DOHH2 (cell line): ENCODE measurements around the gene IL34.
"Not testable (repeated sequence)": the region's sequence is repeated elsewhere in the genome, so short reads cannot be mapped to it uniquely, and the experiment has no call there.

Source experiments
- H3F3A ChIP-seq: fragments of 200-600 bp; sonication (generic), shearing (Covaris generic); 2 replicates; pipeline ENCODE4 v1.6.0; 2016; ENCODE audit warnings: antibody characterized with exemption, mild to moderate bottlenecking; ENCODE audit not compliant: control insufficient read depth, insufficient read depth
- H3K27ac ChIP-seq: fragments of 200-600 bp; sonication (generic); 2 replicates; pipeline ENCODE4 v1.5.1; 2014; ENCODE audit warnings: low read depth, mild to moderate bottlenecking, low read length, moderate library complexity
- H3K27me3 ChIP-seq: fragments of 200-600 bp; sonication (generic); 2 replicates; pipeline ENCODE4 v1.6.1; 2014; ENCODE audit warnings: mild to moderate bottlenecking, low read length, mixed read lengths; ENCODE audit not compliant: control insufficient read depth
- H3K36me3 ChIP-seq: fragments of 200-600 bp; sonication (generic); 2 replicates; pipeline ENCODE4 v1.6.1; 2014; ENCODE audit warnings: mild to moderate bottlenecking, low read length, moderate library complexity, mixed read lengths; ENCODE audit not compliant: control insufficient read depth
- H3K4me1 ChIP-seq: fragments of 200-600 bp; sonication (generic); 2 replicates; pipeline ENCODE4 v1.6.1; 2014; ENCODE audit warnings: mild to moderate bottlenecking, low read length, mixed read lengths; ENCODE audit not compliant: control insufficient read depth
- H3K4me2 ChIP-seq: fragments of 200-600 bp; sonication (generic); 2 replicates; pipeline ENCODE4 v1.6.0; 2014; ENCODE audit warnings: mild to moderate bottlenecking, low read length, moderate library complexity
- H3K4me3 ChIP-seq: fragments of 200-600 bp; sonication (generic); 2 replicates; pipeline ENCODE4 v1.5.1; 2014; ENCODE audit warnings: mild to moderate bottlenecking, low read length, mixed read lengths
- H3K79me2 ChIP-seq: fragments of 200-600 bp; sonication (generic); 2 replicates; pipeline ENCODE4 v1.6.1; 2014; ENCODE audit warnings: mild to moderate bottlenecking, low read length, mixed read lengths; ENCODE audit not compliant: control insufficient read depth
- H3K9me2 ChIP-seq: fragments of 200-600 bp; sonication (generic); replicated peaks from 2 replicates; pipeline ENCODE4 v1.6.1; 2014; ENCODE audit warnings: mild to moderate bottlenecking, low read length, mixed read lengths; ENCODE audit not compliant: control insufficient read depth
- H3K9me3 ChIP-seq: fragments of 200-600 bp; sonication (generic); 2 replicates; pipeline ENCODE4 v1.6.1; 2014; ENCODE audit warnings: antibody characterized with exemption, low read length, mixed read lengths; ENCODE audit not compliant: control insufficient read depth, insufficient read depth
- H4K20me1 ChIP-seq: fragments of 200-600 bp; sonication (generic); 2 replicates; pipeline ENCODE4 v1.6.0; 2014; ENCODE audit warnings: low read depth, mild to moderate bottlenecking, antibody characterized with exemption, low read length, moderate library complexity; ENCODE audit not compliant: control insufficient read depth, insufficient read depth
- CTCF ChIP-seq: fragments of 200-600 bp; sonication (generic); IDR thresholded peaks from one replicate; pipeline ENCODE4 v1.5.1; 2014; ENCODE audit warnings: antibody characterized with exemption, mild to moderate bottlenecking, low read depth, low read length; ENCODE audit not compliant: poor library complexity, severe bottlenecking
- EZH2phosphoT487 ChIP-seq: fragments of 200-600 bp; sonication (generic); IDR thresholded peaks from 2 replicates; pipeline ENCODE4 v1.6.1; 2017; ENCODE audit warnings: borderline replicate concordance, mild to moderate bottlenecking, antibody characterized with exemption, low read length, moderate library complexity, mixed read lengths

IL34 gene

GRCh38 chr16:70642633-70643032 lies 3.7 kb upstream of the IL34 start:
- TF ChIP-seq CTCF (no peak), EZH2phosphoT487 (no peak)
- Histone ChIP-seq H3K79me2 (no peaks in the 10 kb centered on the region), H3K4me2 (no peak overlapping the region), H3K9me3 (peaks cover 3% of the 10 kb centered on the region; the same call in 1 of the 2 replicates), H3K4me1 (peaks cover 9% of the 10 kb centered on the region), H3K4me3 (no peak overlapping the region), H4K20me1 (no peaks in the 10 kb centered on the region), H3K9me2 (no peaks in the 10 kb centered on the region), H3K27me3 (0 out of 2 replicates have a peak, but pooled peaks cover 3% of the 10 kb centered on the region), H3F3A (peaks cover 7% of the 10 kb centered on the region), H3K27ac (no peak overlapping the region), H3K36me3 (no peaks in the 10 kb centered on the region)

DNA sequence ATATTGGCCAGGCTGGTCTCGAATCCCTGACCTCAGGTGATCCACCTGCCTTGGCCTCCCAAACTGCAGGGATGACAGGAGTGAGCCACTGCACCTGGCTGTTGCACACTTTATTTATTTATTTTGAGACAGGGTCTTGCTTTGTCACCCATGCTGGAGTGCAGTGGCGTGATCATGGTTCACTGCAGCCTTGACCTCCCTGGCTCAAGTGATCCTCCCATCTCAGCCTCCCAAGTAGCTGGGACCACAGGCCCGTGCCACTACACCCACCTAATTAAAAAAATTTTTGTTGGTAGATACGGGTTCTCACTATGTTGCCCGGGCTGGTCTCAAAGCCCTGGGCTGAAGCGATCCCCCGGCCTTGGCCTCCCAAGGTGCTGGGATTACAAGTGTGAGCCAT lies 3.1 kb upstream of the IL34 start:
- not testable (repeated sequence) for H3K27ac ChIP-seq, H3K9me2 ChIP-seq, H4K20me1 ChIP-seq, H3K4me3 ChIP-seq, H3K27me3 ChIP-seq, H3K4me2 ChIP-seq, H3K79me2 ChIP-seq, H3F3A ChIP-seq, H3K36me3 ChIP-seq, H3K4me1 ChIP-seq, H3K9me3 ChIP-seq

- peak overlapping the region; percentile 40 for H3K4me2 ChIP-seq
Measured at GRCh38 chr16:70644763-70645597, 1.4 kb upstream of the IL34 start.

More at GRCh38 chr16:70644763-70645597, 1.4 kb upstream of the IL34 start:
- no peaks in the 10 kb centered on the region for H3K36me3 ChIP-seq
- peak overlapping the region; percentile 35; the same call in 1 of the 2 replicates for H3K4me3 ChIP-seq
- no peaks in the 10 kb centered on the region for H3K79me2 ChIP-seq
- no peak overlapping the region for H3K27ac ChIP-seq
- no peaks in the 10 kb centered on the region for H3K9me2 ChIP-seq
- TF ChIP-seq EZH2phosphoT487 (no peak), CTCF (no peak)
- H3F3A ChIP-seq: peaks cover 7% of the 10 kb centered on the region
- no peaks in the 10 kb centered on the region for H4K20me1 ChIP-seq
- H3K4me1 ChIP-seq: peaks cover 9% of the 10 kb centered on the region
- no peaks in the 10 kb centered on the region for H3K27me3 ChIP-seq
- H3K9me3 ChIP-seq: peaks cover 3% of the 10 kb centered on the region; the same call in 1 of the 2 replicates
